ENCODE results near the gene HS1BP3. TPM values are rescaled to one million over a fixed set of nuclear protein-coding genes. Genes with fewer than 3 reads are reported as not detected.
A peak's percentile ranks its signal among the peaks of the same experiment; 100 is the strongest.

Gene HS1BP3
- total RNA-seq, 1 experiment from 2014 or later: 19.6 TPM

- H3K4me1 ChIP-seq (ENCODE audit: insufficient read depth, low read length): peaks cover 50% of the 10 kb centered on the region
- H4K20me1 ChIP-seq (ENCODE audit: low read length): no peaks in the 10 kb centered on the region
- ChIA-PET CTCF (interaction anchor here (0.6 kb wide), 1 partner anchor 146 kb away, joined by 9 read pairs; no protein-coding TSS in a partner anchor), POLR2A (ENCODE audit: unreplicated experiment) (no interaction called here)
- H3K27ac ChIP-seq (ENCODE audit: low read length): no peak overlapping the region
- TF ChIP-seq EZH2phosphoT487 (IDR thresholded peaks at IDR 0.05; ENCODE audit: borderline replicate concordance, low read length) (no peak), EZH2 (IDR thresholded peaks at IDR 0.05; ENCODE audit: low read length, unreplicated experiment) (no peak)
- TF ChIP-seq, protein P1, sequence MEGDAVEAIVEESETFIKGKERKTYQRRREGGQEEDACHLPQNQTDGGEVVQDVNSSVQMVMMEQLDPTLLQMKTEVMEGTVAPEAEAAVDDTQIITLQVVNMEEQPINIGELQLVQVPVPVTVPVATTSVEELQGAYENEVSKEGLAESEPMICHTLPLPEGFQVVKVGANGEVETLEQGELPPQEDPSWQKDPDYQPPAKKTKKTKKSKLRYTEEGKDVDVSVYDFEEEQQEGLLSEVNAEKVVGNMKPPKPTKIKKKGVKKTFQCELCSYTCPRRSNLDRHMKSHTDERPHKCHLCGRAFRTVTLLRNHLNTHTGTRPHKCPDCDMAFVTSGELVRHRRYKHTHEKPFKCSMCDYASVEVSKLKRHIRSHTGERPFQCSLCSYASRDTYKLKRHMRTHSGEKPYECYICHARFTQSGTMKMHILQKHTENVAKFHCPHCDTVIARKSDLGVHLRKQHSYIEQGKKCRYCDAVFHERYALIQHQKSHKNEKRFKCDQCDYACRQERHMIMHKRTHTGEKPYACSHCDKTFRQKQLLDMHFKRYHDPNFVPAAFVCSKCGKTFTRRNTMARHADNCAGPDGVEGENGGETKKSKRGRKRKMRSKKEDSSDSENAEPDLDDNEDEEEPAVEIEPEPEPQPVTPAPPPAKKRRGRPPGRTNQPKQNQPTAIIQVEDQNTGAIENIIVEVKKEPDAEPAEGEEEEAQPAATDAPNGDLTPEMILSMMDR (conservative IDR thresholded peaks at IDR 0.05; ENCODE audit: low read depth, low read length): no peak
- H3K4me3 ChIP-seq (ENCODE audit: low read length): no peak overlapping the region
- DNase-seq (no peak), ATAC-seq (no peak)
- peaks cover 3% of the 10 kb centered on the region for H3F3A ChIP-seq (ENCODE audit: low read length, unreplicated experiment)
- H3K9me2 ChIP-seq (replicated peaks; ENCODE audit: low read length): no peaks in the 10 kb centered on the region
- no peaks in the 10 kb centered on the region for H3K36me3 ChIP-seq (ENCODE audit: low read depth, low read length)
- no peak overlapping the region for H2AFZ ChIP-seq (ENCODE audit: low read length)
- no peak overlapping the region for H3K9ac ChIP-seq (ENCODE audit: low read length)
- H3K9me3 ChIP-seq (ENCODE audit: low read length): no peaks in the 10 kb centered on the region
- no peaks in the 10 kb centered on the region for H3K27me3 ChIP-seq (ENCODE audit: low read length)
- no peaks in the 10 kb centered on the region for H3K79me2 ChIP-seq (ENCODE audit: low read length)
- H3K4me2 ChIP-seq (ENCODE audit: low read length): no peak overlapping the region
- BruUV-seq (replicated peaks): no TSS peak
- intact Hi-C loops (cut with micrococcal nuclease): loop anchor here (5.0 kb wide), 1 partner anchor 148 kb away; the partner anchor contains the start of gene RHOB
Measured at GRCh38 chr2:20594957-20595356, 55.9 kb downstream of the HS1BP3 start.

- ChIA-PET CTCF (interaction anchor here (0.6 kb wide), 2 partner anchors 145 to 150 kb away, joined by 3 to 9 read pairs; no protein-coding TSS in a partner anchor), POLR2A (ENCODE audit: unreplicated experiment) (no interaction called here)
- H3K36me3 ChIP-seq (ENCODE audit: low read depth, low read length): no peaks in the 10 kb centered on the region
- no peaks in the 10 kb centered on the region for H3K79me2 ChIP-seq (ENCODE audit: low read length)
- H2AFZ ChIP-seq (ENCODE audit: low read length): no peak overlapping the region
- no peak overlapping the region; the same call in 1 of the 2 replicates for H3K9ac ChIP-seq (ENCODE audit: low read length)
- no TSS peak for BruUV-seq (replicated peaks)
- peaks cover 58% of the 10 kb centered on the region for H3K4me1 ChIP-seq (ENCODE audit: insufficient read depth, low read length)
- ATAC-seq (no peak), DNase-seq (no peak)
- intact Hi-C loops (cut with micrococcal nuclease): loop anchor here (5.0 kb wide), 1 partner anchor 147 kb away; the partner anchor contains the start of gene RHOB
- H3K27me3 ChIP-seq (ENCODE audit: low read length): no peaks in the 10 kb centered on the region
- no peaks in the 10 kb centered on the region for H3K9me3 ChIP-seq (ENCODE audit: low read length)
- H3K27ac ChIP-seq (ENCODE audit: low read length): peak overlapping the region; percentile 94
- no peak overlapping the region for H3K4me3 ChIP-seq (ENCODE audit: low read length)
- TF ChIP-seq EZH2 (IDR thresholded peaks at IDR 0.05; ENCODE audit: low read length, unreplicated experiment): no peak
- no peaks in the 10 kb centered on the region for H3K9me2 ChIP-seq (replicated peaks; ENCODE audit: low read length)
- peak overlapping the region; percentile 72 for H3K4me2 ChIP-seq (ENCODE audit: low read length)
- no peaks in the 10 kb centered on the region for H4K20me1 ChIP-seq (ENCODE audit: low read length)
- H3F3A ChIP-seq (ENCODE audit: low read length, unreplicated experiment): peaks cover 3% of the 10 kb centered on the region
Measured at GRCh38 chr2:20594048-20594750, 56.7 kb downstream of the HS1BP3 start.

- H3K4me1 ChIP-seq (ENCODE audit: insufficient read depth, low read length): peaks cover 59% of the 10 kb centered on the region
- intact Hi-C loops (cut with micrococcal nuclease): loop anchor here (5.0 kb wide), 1 partner anchor 146 kb away; the partner anchor contains the start of gene RHOB
- ChIA-PET POLR2A (ENCODE audit: unreplicated experiment) (no interaction called here), CTCF (interaction anchor here (0.6 kb wide), 1 partner anchor 149 kb away, joined by 3 read pairs; no protein-coding TSS in a partner anchor)
- peaks cover 3% of the 10 kb centered on the region for H3F3A ChIP-seq (ENCODE audit: low read length, unreplicated experiment)
- H3K9me3 ChIP-seq (ENCODE audit: low read length): no peaks in the 10 kb centered on the region
- ATAC-seq: peak; percentile 87
- peak overlapping the region; percentile 72 for H3K4me2 ChIP-seq (ENCODE audit: low read length)
- no peak overlapping the region for H3K4me3 ChIP-seq (ENCODE audit: low read length)
- no peaks in the 10 kb centered on the region for H3K36me3 ChIP-seq (ENCODE audit: low read depth, low read length)
- H4K20me1 ChIP-seq (ENCODE audit: low read length): no peaks in the 10 kb centered on the region
- H3K27ac ChIP-seq (ENCODE audit: low read length): peak overlapping the region; percentile 94
- H2AFZ ChIP-seq (ENCODE audit: low read length): peak overlapping the region; percentile 56
- no peaks in the 10 kb centered on the region for H3K27me3 ChIP-seq (ENCODE audit: low read length)
- H3K79me2 ChIP-seq (ENCODE audit: low read length): no peaks in the 10 kb centered on the region
- peak overlapping the region; percentile 66 for H3K9ac ChIP-seq (ENCODE audit: low read length)
- DNase-seq: peak; percentile 93
- TF ChIP-seq EZH2 (IDR thresholded peaks at IDR 0.05; ENCODE audit: low read length, unreplicated experiment): no peak
- TF ChIP-seq, protein P1 (conservative IDR thresholded peaks at IDR 0.05; ENCODE audit: low read depth, low read length): peak; percentile 19; the same call in 1 of the 2 replicates
- TF ChIP-seq EZH2phosphoT487 (IDR thresholded peaks at IDR 0.05; ENCODE audit: borderline replicate concordance, low read length): no peak
- no peaks in the 10 kb centered on the region for H3K9me2 ChIP-seq (replicated peaks; ENCODE audit: low read length)
- no TSS peak for BruUV-seq (replicated peaks)
Measured at GRCh38 chr2:20593072-20594034, 57.5 kb downstream of the HS1BP3 start.

Data from PC-3 (cell line).